ENCODE measurements around the gene PET100.

The PET100 gene

DNA sequence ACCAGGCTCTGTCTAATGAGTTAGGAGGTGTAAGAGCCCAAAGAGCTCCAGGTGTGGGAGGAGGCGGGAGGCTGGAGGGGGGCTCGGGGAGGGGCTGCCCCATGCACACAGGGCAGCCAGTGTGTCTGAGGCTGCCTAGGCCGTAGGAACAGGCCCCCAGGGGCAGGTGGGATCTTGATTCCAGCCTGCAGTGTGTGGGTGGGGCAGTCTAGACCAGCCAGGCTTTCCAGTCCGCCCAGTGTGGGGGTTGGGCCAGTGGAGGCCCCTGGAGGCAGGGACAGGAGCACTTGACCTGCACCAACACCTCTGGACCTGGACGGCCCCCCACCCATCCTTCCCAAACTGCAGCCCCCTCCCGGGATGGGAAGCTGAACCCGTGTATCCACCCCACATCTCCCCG, 39.3 kb upstream of the PET100 start:
- no peaks in the 10 kb centered on the region for H3K36me3 ChIP-seq (ENCODE audit: control insufficient read depth, low read length)
- H3K27me3 ChIP-seq (ENCODE audit: control insufficient read depth, low read length): peaks cover under 1% of the 10 kb centered on the region; the same call in 1 of the 2 replicates
- H3K9me2 ChIP-seq (replicated peaks; ENCODE audit: control insufficient read depth, low read length): no peaks in the 10 kb centered on the region
- H3K9me3 ChIP-seq (ENCODE audit: control insufficient read depth, insufficient read depth, low read length): no peaks in the 10 kb centered on the region
- H3K27ac ChIP-seq (ENCODE audit: low read depth, low read length): no peak overlapping the region
- H3K4me3 ChIP-seq (ENCODE audit: low read length): no peak overlapping the region
- no peaks in the 10 kb centered on the region; the same call in 1 of the 2 replicates for H3K4me1 ChIP-seq (ENCODE audit: control insufficient read depth, low read length)
- H3K4me2 ChIP-seq (ENCODE audit: low read length): no peak overlapping the region
- H3K79me2 ChIP-seq (ENCODE audit: control insufficient read depth, low read length): no peaks in the 10 kb centered on the region
- H4K20me1 ChIP-seq (ENCODE audit: control insufficient read depth, insufficient read depth, low read depth, low read length): no peaks in the 10 kb centered on the region
- no peaks in the 10 kb centered on the region for H3F3A ChIP-seq (ENCODE audit: control insufficient read depth, insufficient read depth)
- TF ChIP-seq EZH2phosphoT487 (IDR thresholded peaks at IDR 0.05; ENCODE audit: borderline replicate concordance, low read length): no peak
- TF ChIP-seq, protein P1, sequence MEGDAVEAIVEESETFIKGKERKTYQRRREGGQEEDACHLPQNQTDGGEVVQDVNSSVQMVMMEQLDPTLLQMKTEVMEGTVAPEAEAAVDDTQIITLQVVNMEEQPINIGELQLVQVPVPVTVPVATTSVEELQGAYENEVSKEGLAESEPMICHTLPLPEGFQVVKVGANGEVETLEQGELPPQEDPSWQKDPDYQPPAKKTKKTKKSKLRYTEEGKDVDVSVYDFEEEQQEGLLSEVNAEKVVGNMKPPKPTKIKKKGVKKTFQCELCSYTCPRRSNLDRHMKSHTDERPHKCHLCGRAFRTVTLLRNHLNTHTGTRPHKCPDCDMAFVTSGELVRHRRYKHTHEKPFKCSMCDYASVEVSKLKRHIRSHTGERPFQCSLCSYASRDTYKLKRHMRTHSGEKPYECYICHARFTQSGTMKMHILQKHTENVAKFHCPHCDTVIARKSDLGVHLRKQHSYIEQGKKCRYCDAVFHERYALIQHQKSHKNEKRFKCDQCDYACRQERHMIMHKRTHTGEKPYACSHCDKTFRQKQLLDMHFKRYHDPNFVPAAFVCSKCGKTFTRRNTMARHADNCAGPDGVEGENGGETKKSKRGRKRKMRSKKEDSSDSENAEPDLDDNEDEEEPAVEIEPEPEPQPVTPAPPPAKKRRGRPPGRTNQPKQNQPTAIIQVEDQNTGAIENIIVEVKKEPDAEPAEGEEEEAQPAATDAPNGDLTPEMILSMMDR (IDR thresholded peaks at IDR 0.05; ENCODE audit: low read depth, low read length, poor library complexity, severe bottlenecking): no peak

DNA sequence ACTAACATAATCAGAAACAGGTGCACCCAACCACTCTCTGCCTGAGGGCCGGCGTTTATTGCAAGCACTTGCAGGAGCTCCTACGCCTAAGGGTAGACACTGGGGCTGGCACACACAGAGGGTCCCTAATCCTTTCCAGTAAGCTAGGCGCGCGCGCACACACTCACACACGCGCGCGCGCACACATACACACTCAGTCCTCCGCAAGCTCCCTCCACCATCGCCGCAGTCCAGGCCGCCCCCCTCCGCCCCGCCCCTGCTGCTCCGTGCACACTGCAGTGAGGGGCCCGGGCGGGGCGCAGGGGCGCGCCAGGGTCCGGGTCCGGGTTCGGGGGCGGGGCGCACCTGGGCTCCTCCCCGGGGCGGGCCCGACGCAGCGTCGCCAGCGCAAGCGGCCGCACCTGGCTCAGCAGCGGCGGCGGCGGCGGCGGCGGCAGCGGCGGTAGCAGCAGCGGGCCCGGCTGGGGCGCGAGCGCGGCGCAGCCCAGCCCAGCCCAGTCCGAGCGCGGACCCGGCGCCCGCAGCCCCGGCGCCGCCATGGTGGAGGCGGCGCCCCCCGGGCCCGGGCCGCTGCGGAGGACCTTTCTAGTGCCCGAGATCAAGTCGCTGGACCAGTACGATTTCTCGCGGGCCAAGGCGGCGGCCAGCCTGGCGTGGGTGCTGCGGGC, 34.0 kb upstream of the PET100 start, which contains the start of gene CAMSAP3:
CAMSAP3 (plus strand) TSS at position 398 of the 668 bp plus-strand sequence; CDS start at position 538, 140 bp downstream.
- Histone ChIP-seq H3K79me2 (ENCODE audit: control insufficient read depth, low read length) (no peaks in the 10 kb centered on the region), H3K4me3 (ENCODE audit: low read length) (peak within 1 kb of the TSS; percentile 63), H4K20me1 (ENCODE audit: control insufficient read depth, insufficient read depth, low read depth, low read length) (no peaks in the 10 kb centered on the region), H3K9me2 (replicated peaks; ENCODE audit: control insufficient read depth, low read length) (no peaks in the 10 kb centered on the region), H3K27me3 (ENCODE audit: control insufficient read depth, low read length) (peaks cover 17% of the 10 kb centered on the region), H3K9me3 (ENCODE audit: control insufficient read depth, insufficient read depth, low read length) (no peaks in the 10 kb centered on the region), H3K36me3 (ENCODE audit: control insufficient read depth, low read length) (no peaks in the 10 kb centered on the region), H3K27ac (ENCODE audit: low read depth, low read length) (no peak within 1 kb of the TSS), H3K4me1 (ENCODE audit: control insufficient read depth, low read length) (peaks cover 6% of the 10 kb centered on the region), H3K4me2 (ENCODE audit: low read length) (peak within 1 kb of the TSS; percentile 72), H3F3A (ENCODE audit: control insufficient read depth, insufficient read depth) (no peaks in the 10 kb centered on the region)
- TF ChIP-seq, protein P1 (IDR thresholded peaks at IDR 0.05; ENCODE audit: low read depth, low read length, poor library complexity, severe bottlenecking): no peak
- TF ChIP-seq EZH2phosphoT487 (IDR thresholded peaks at IDR 0.05; ENCODE audit: borderline replicate concordance, low read length): no peak

DNA sequence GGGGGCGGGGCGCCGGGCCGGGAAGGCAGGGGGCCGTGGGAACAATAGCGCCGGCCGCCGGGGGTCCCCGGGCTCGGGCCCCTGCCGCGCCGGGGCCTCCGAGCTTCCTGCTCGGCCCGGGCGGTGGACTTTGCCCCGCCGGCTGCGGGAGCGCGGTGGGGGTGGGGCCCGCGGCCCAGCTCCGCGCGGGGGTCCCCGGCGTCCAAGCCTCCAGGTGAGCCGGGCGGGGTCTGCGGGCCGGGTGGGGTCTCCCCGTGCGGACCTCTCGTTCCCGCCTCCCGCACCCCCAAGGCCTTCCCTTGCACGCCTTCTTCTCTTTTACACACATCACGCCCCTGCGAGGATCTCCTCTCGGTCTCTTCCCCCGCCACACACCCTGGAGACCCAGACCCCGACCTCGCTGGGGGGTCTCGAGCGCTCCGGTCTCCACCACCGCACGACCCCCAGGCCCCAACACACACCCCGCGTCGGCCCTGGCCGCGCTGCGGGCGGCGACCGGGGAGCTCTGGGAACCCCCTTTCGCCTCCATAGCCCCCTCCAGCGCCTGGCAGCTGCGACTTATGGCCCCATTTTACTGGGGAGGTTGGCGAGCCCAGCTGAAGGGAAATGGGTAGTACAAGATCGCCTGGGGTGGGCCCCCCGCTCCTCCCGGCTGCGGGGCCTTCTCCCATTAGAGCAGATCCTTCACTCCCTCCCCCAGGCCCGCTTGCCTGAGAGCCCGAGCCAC, 33.2 kb upstream of the PET100 start:
- TF ChIP-seq EZH2phosphoT487 (IDR thresholded peaks at IDR 0.05; ENCODE audit: borderline replicate concordance, low read length): peak; percentile 68; the same call in 1 of the 2 replicates
- TF ChIP-seq, protein P1 (IDR thresholded peaks at IDR 0.05; ENCODE audit: low read depth, low read length, poor library complexity, severe bottlenecking): no peak
- Histone ChIP-seq H3K9me2 (replicated peaks; ENCODE audit: control insufficient read depth, low read length) (no peaks in the 10 kb centered on the region), H3F3A (ENCODE audit: control insufficient read depth, insufficient read depth) (no peaks in the 10 kb centered on the region), H3K4me2 (ENCODE audit: low read length) (peak overlapping the region; percentile 72), H3K79me2 (ENCODE audit: control insufficient read depth, low read length) (no peaks in the 10 kb centered on the region), H3K4me1 (ENCODE audit: control insufficient read depth, low read length) (peaks cover 6% of the 10 kb centered on the region), H3K9me3 (ENCODE audit: control insufficient read depth, insufficient read depth, low read length) (no peaks in the 10 kb centered on the region), H3K27me3 (ENCODE audit: control insufficient read depth, low read length) (peaks cover 17% of the 10 kb centered on the region), H3K36me3 (ENCODE audit: control insufficient read depth, low read length) (no peaks in the 10 kb centered on the region), H4K20me1 (ENCODE audit: control insufficient read depth, insufficient read depth, low read depth, low read length) (no peaks in the 10 kb centered on the region), H3K27ac (ENCODE audit: low read depth, low read length) (no peak overlapping the region), H3K4me3 (ENCODE audit: low read length) (peak overlapping the region; percentile 53)
